NCI-H2227 treated with DMSO at 0.1 percent for 48 hours (cell line): ENCODE results near the gene SLC6A6.

Experiments used
- DNase-seq: peaks from one replicate; lab custom pipeline; 2025; lab: John Stamatoyannopoulos, UW

The SLC6A6 gene

GRCh38 chr3:14487821-14488220 is 85.4 kb downstream of the SLC6A6 start:
- DNase-seq = no peak

GRCh38 chr3:14488286-14489041 is 86.1 kb downstream of the SLC6A6 start:
- DNase-seq = no peak

GRCh38 chr3:14489641-14490040 is 87.2 kb downstream of the SLC6A6 start:
- DNase-seq = no peak

GRCh38 chr3:14490255-14490654 is 87.8 kb downstream of the SLC6A6 start:
- no peak for DNase-seq

GRCh38 chr3:14490831-14491230 is 88.4 kb downstream of the SLC6A6 start:
- no peak for DNase-seq

- no peak for DNase-seq
Observed at GRCh38 chr3:14491396-14492190, 89.2 kb downstream of the SLC6A6 start.

GRCh38 chr3:14492948-14493881 is 90.8 kb downstream of the SLC6A6 start:
- no peak for DNase-seq

- DNase-seq = no peak
Observed at GRCh38 chr3:14494279-14494972, 92.0 kb downstream of the SLC6A6 start.

GRCh38 chr3:14494973-14495300 is 92.5 kb downstream of the SLC6A6 start:
- DNase-seq = no peak

- no peak for DNase-seq
Observed at GRCh38 chr3:14496351-14496750, 93.9 kb downstream of the SLC6A6 start.

- no peak for DNase-seq
Observed at GRCh38 chr3:14497321-14497720, 94.9 kb downstream of the SLC6A6 start.

GRCh38 chr3:14502472-14502871 is 100.1 kb downstream of the SLC6A6 start:
- DNase-seq = no peak

GRCh38 chr3:14503033-14503705 is 100.8 kb downstream of the SLC6A6 start:
- no peak for DNase-seq

GRCh38 chr3:14503706-14504065 is 101.3 kb downstream of the SLC6A6 start:
- DNase-seq = no peak

GRCh38 chr3:14505001-14505802 is 102.8 kb downstream of the SLC6A6 start:
- DNase-seq = no peak

- DNase-seq = no peak
Observed at GRCh38 chr3:14505803-14506500, 103.5 kb downstream of the SLC6A6 start.

- no peak for DNase-seq
Observed at GRCh38 chr3:14506626-14507304, 104.4 kb downstream of the SLC6A6 start.

GRCh38 chr3:14507305-14507741 is 104.9 kb downstream of the SLC6A6 start:
- no peak for DNase-seq
